ENCODE data around the gene FANCC.

The FANCC gene

GRCh38 chr9:95139126-95139525 is 178.4 kb downstream of the FANCC start:
- DNase-seq = no peak

DNA sequence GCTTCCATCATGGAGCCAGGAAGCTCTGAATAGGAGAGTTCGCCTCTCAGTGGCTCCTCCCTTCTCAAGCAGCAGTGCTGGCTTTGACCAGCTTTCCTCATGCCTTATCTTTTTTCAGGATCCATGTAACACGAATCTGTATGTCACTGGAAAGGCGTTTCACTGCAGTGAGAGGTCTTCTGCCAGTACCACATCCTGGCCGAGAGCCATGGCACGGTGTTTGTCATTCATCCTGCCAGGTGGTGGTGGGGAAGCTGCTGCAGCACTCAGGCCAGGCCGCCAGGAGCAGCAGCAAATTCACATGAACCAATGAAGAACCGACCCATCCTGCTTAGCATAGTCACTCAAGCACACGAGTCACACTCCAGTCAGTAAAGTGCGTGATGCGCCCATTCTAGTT is 179.0 kb downstream of the FANCC start:
- peak; percentile 97 for DNase-seq

GRCh38 chr9:95137587-95138145 is 179.8 kb downstream of the FANCC start:
- DNase-seq = peak; percentile 85

GRCh38 chr9:95135756-95136155 is 181.8 kb downstream of the FANCC start:
- no peak for DNase-seq

GRCh38 chr9:95134457-95134881 is 183.0 kb downstream of the FANCC start:
- DNase-seq = no peak

DNA sequence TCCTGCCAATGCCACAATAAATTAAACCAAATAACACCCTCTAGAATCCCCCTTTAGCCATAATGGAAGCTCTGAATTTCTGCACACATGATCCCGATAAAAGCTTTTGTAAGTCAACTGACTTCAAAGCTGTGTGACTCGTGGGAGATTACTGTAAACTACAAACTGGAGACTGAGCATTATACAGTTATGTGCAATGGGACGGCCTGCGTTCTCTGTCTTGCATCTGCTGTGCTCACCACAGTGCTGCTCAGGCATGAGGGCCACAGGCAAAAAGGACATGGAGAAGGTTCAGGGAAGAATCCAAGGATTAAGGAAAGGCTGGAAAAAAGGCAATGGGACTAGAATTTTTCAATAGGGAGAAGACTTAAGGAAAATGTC is 184.2 kb downstream of the FANCC start:
- DNase-seq = no peak

GRCh38 chr9:95132366-95133324 is 184.9 kb downstream of the FANCC start:
- DNase-seq = no peak

GRCh38 chr9:95131023-95131943 is 186.2 kb downstream of the FANCC start:
- peak; percentile 58 for DNase-seq

DNA sequence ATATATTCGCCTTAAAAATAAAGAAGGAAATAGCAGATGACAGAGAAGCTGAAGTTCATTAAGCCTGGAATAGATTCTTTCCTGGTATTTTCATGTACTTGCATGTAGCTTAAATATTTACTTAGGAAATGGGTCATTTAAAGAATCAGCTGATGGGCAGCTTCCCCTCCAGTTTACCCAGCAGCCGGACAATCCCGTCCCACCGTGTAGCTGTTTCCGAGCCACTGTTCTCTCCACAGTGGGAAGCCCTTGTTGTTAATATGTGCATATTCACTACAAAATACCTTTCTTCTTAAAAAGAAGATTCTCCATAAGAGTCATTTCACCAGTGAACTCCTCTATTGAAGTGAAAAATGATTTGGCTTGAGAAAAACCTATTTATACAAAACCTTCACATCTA is 187.0 kb downstream of the FANCC start:
- no peak for DNase-seq

- no peak for DNase-seq
Observed at GRCh38 chr9:95129476-95130291, 187.8 kb downstream of the FANCC start.

- DNase-seq = no peak
Observed at GRCh38 chr9:95128177-95128524, 189.4 kb downstream of the FANCC start.

GRCh38 chr9:95127249-95128176 is 190.0 kb downstream of the FANCC start:
- DNase-seq = peak; percentile 63

DNA sequence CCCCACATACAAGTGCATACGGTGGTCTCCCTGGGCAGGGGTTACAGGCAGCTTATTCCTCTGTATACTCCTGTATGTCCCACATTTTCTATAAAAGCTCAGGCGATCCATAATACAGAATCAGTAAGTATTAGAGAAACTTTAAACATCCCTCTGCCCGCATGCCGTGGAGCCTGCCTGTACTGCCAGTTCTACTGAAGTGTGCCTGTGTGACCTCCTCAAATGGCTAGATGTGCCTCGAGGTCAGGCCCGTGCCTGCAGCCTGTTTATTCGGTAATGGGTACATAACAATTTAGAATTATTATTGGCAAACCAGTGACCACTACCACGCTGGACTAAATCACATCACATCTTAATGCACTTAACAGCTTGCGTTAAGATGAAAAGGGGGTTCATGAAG is 190.8 kb downstream of the FANCC start:
- no peak for DNase-seq

GRCh38 chr9:95125652-95126051 is 191.9 kb downstream of the FANCC start:
- DNase-seq = no peak

- no peak for DNase-seq
Observed at GRCh38 chr9:95124582-95125367, 192.7 kb downstream of the FANCC start.

DNA sequence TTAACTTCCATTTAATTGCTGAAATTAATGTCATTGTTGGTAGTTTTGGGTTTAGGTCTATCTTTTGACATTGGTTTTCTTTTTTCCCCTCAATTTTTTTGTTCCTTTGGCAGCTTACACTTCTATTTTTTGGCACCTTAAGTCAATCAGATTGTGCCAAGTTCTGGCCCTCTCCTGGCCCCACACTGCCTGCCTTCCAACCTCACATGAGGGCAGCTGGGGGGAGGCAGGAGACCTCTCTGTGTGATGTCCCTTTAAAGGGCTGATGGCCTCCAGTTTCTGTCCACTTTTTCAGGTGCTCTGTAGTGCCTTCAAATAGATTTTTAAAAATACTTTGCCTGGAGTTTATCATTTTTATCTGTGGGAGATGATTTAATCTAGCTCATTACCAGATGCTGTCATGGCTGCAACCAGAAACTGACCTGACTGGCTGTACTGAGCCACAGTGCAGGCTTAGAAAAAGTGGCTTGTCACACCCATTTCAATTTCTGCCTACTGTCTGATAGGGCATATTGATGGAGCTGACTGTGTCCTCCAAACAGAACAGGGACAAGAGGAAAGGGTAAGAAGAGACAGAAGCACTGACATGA is 196.6 kb downstream of the FANCC start:
- DNase-seq = no peak

- no peak for DNase-seq
Observed at GRCh38 chr9:95118596-95118995, 198.9 kb downstream of the FANCC start.

DNA sequence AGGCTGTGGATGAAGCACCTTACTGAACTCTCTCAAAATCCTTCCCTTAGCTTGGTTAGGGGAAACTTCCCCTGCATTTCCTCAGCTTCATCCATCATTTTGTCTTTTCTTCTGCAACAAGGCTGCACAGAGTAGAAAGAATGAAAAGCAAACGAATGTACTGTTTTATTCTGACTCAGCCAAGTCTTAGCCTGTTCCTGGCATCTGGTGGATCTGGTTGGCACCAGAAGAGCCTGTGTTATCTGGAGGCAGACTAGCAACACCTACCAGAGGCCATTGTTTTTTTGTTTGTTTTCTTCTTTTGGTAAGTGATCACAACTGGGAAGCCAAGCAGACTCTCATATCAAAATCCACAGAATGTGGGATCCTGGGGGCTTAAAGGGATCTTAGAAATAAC is 200.7 kb downstream of the FANCC start:
- peak; percentile 35 for DNase-seq

GRCh38 chr9:95116002-95116807 is 201.3 kb downstream of the FANCC start:
- peak; percentile 37 for DNase-seq

Data from NCI-H2029 (cell line).